Epithelial cell of proximal tubule (primary cell): ENCODE results near the gene NINL. TPM values are rescaled to one million over a fixed set of nuclear protein-coding genes. Genes with fewer than 3 reads are reported as not detected.
"Not testable (repeated sequence)": the region's sequence is repeated elsewhere in the genome, so short reads cannot be mapped to it uniquely, and the experiment has no call there.

ENCODE experiments used
- DNase-seq: peaks from one replicate; pipeline ENCODE4 v3.0.0-alpha.2; 2011; ENCODE audit warnings: low read depth
- H3K4me3 ChIP-seq: 2 replicates; pipeline ENCODE4 v1.5.1; 2011; ENCODE audit warnings: low read depth, mild to moderate bottlenecking, low read length
- total RNA-seq: library from RNA; depleted of rRNA; stranded (reverse); fragments of >200 nt; gene quantifications from 2 replicates; pipeline ENCODE4 v1.2.3, GENCODE V29; 2015
- TF ChIP-seq, protein P1 (sequence below): conservative IDR thresholded peaks from 2 replicates; pipeline ENCODE4 v1.5.1; 2012; ENCODE audit warnings: low read depth, mild to moderate bottlenecking, low read length

NINL gene
- total RNA-seq, 1 donor from 2014 or later = 13.5 TPM

DNA sequence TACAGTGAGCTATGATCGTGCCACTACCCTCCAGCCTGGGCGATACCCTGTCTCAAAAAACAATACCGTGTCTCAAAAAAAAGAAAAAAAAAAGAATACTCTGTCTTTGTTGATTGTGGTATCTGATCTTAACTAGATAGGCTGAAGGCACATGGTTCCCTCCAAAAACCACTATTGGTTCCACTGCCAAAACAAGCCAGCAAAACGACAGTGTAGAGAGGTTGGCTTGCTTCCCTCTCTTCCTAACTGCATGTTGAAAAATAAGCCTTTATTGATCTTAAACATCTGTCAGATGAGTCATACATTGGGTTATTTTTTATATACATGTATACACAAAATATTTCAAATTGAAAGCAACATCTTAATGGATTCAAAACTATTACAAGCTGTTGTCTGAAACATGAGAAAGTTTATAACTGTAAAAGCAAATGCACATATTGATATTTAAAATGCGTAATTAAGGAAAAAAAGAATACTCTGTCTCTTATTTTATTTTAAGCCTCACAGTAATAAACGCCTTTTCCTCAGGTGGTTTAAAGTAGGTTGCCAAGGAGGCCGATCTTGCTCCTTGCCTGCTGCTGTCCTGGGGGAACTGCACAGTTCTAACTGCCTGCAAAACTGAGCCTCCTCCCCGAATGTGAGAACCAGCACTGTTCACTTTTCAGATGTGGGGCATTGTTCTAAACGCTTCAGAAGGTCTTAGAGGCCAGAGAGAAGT, 7.0 kb upstream of the NINL start:
- DNase-seq = no peak
- TF ChIP-seq, protein P1, sequence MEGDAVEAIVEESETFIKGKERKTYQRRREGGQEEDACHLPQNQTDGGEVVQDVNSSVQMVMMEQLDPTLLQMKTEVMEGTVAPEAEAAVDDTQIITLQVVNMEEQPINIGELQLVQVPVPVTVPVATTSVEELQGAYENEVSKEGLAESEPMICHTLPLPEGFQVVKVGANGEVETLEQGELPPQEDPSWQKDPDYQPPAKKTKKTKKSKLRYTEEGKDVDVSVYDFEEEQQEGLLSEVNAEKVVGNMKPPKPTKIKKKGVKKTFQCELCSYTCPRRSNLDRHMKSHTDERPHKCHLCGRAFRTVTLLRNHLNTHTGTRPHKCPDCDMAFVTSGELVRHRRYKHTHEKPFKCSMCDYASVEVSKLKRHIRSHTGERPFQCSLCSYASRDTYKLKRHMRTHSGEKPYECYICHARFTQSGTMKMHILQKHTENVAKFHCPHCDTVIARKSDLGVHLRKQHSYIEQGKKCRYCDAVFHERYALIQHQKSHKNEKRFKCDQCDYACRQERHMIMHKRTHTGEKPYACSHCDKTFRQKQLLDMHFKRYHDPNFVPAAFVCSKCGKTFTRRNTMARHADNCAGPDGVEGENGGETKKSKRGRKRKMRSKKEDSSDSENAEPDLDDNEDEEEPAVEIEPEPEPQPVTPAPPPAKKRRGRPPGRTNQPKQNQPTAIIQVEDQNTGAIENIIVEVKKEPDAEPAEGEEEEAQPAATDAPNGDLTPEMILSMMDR = no peak
- no peak overlapping the region for H3K4me3 ChIP-seq

DNA sequence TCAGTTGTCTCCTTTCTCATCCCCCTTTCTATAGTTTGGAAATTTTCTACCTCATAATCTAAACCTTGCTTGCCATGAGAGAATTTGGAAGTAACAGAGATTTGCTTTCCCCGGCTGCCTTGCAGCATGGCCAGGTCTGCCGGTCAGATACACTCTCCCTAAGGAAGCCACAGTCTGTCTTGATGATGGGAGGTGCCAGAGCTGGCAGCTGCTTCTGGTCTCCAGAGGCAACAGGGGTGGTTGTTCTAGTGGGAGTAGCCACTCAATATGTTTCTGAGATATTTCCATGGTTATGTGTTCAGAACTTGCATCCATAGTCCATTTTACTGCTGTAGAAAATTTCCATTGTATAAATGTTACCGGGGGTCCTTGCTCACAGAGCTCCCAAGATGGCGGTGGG, 5.4 kb upstream of the NINL start:
- DNase-seq, H3K4me3 ChIP-seq: not testable (repeated sequence)

DNA sequence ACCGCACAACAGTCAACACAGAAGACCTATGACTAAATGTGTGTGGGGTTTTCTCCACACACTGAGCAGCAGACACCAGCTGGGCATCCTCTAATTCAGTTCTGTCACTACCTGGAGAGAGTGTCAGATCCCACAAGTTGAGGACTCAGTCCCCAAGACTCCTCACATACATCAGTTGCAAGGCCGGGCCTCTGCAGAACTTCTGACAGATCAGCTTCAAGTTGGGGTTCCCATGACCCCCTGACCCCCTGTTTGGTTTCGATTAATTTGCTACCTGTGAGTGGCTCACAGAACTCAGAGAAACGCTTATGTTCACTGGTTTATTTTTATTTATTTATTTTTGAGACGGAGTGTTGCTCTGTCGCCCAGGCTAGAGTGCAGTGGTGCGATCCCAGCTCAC, 3.2 kb upstream of the NINL start:
- no peak overlapping the region for H3K4me3 ChIP-seq
- no peak for DNase-seq
- TF ChIP-seq, protein P1 = no peak

DNA sequence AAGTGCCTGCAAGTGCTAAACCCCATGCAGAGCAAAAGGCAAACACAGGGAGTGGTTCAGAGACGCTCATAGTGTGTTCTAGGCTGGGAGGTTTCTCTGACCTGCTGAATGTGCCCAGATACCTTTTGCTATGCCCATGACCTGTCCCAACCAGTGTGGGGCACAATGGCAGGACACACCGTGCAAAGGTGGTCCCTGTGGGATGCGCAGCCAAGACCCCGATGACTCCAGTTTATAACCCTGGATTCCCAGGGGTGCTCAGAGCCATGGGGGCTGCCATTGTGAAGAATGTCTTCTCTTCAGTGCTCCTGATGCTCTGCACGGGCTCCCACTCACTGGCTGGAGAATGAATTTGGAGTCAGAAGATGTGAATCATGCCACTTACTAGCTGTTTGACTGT, 2.2 kb upstream of the NINL start:
- H3K4me3 ChIP-seq = no peak overlapping the region
- TF ChIP-seq, protein P1 = no peak
- DNase-seq = no peak

DNA sequence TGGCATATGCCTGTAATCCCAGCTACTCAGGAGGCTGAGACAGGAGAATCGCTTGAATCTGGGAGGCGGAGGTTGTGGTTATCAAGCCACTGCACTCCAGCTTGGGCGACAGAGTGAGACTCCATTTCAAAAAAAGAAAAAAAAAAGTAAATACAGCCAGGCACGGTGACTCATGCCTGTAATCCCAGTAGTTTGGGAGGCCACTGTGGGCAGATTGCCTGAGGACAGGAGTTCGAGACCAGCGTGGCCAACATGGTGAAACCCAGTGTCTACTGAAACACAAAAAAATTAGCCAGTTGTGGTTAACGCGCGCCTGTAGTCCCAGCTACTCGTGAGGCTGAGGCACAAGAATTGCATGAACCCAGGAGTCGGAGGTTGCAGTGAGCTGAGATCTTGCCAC, 1.5 kb upstream of the NINL start:
- TF ChIP-seq, protein P1 = no peak
- no peak for DNase-seq

DNA sequence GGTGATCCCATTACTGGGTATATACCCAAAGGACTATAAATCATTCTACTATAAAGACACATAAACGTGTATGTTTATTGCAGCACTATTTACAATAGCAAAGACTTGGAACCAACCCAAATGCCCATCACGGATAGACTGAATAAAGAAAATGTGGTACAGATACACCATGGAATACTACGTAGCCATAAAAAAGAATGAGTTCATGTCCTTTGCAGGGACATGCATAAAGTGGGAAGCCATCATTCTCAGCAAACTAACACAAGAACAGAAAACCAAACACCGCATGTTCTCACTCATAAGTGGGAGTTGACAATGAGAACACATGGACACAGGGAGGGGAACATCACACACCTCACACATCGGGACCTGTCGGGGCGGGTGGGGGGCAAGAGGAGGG, 1.7 kb downstream of the NINL start:
- not testable (repeated sequence) for DNase-seq, H3K4me3 ChIP-seq

More for the DNA sequence above, 1.5 kb upstream of the NINL start:
- no peak overlapping the region for H3K4me3 ChIP-seq

DNA sequence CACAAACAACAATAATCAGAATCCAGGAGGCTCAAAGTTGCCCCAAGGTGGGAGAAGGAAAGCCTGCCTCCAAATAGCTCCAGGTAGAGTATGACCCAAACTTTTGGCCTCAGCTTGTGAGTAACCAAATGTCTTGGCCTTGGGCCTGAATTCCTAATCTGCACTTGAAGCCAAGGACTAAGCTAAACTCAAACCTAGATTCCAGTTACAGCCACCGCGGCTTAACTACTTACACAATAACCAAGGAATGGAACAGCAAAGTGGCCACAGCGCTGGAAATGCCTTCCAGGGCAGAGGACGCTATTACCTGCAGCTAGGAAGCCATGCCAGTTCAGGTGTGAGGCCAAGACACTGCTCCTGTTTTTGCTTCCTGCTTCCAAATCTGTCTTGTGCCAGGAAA, 4.6 kb downstream of the NINL start:
- peak; percentile 20 for DNase-seq
- no peak overlapping the region for H3K4me3 ChIP-seq
- TF ChIP-seq, protein P1 = no peak

DNA sequence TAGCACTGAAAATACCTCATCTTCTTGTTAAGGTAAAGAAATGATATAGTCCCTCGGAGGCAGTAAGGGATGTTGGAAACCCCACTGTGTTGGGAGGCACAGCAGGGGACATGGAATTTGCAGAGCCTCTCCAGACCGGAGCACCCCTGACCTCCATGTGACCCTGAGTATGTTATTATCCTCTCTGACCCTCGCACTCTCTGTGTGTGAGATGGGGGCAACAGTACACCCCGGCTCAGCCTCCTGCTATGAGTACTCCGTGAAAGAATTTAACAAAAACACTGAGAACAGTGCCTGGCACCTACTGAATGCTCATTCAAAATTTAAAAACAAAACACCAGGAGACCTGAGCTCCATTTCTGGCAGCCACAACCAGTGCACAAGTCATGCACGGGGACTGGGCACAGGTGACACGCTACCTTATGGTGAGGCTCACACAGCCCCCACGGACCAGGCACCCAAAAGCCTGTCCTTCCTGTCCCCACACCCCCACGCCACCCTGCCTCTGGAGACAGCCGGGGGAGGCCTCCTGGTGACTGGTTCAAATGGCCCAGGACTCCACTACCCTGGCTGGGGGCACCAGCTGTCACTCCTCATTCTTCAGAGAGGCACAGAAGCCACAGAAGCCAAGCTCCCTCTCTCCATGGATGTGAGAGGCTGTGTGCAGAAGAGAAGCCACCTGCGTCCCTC, 6.1 kb downstream of the NINL start:
- no peak overlapping the region for H3K4me3 ChIP-seq
- no peak for DNase-seq
- TF ChIP-seq, protein P1 = no peak
